Globus pallidus (tissue), 1 donor: ENCODE results near the gene SIRT3.

Source experiments
- DNase-seq: peaks from one replicate; pipeline ENCODE4 v3.0.0-alpha.2; 2015; ENCODE audit warnings: low spot score

Gene SIRT3

GRCh38 chr11:235997-236773 lies at the start of gene SIRT3:
Gene SIRT3 (minus strand): TSS chr11:236342. CDS start chr11:236328, 14 bp downstream.
- peak; percentile 67 for DNase-seq

- DNase-seq: no peak
Observed at GRCh38 chr11:285894-286220, 49.7 kb upstream of the SIRT3 start.

GRCh38 chr11:285021-285893 lies 49.1 kb upstream of the SIRT3 start:
- DNase-seq: no peak

- no peak for DNase-seq
Observed at GRCh38 chr11:284105-285020, 48.2 kb upstream of the SIRT3 start.

GRCh38 chr11:283405-284104 lies 47.4 kb upstream of the SIRT3 start:
- no peak for DNase-seq

- no peak for DNase-seq
Observed at GRCh38 chr11:282630-283360, 46.7 kb upstream of the SIRT3 start.

- DNase-seq: no peak
Observed at GRCh38 chr11:282171-282570, 46.0 kb upstream of the SIRT3 start.

GRCh38 chr11:281486-282161 lies 45.5 kb upstream of the SIRT3 start:
- no peak for DNase-seq

GRCh38 chr11:280706-281485 lies 44.8 kb upstream of the SIRT3 start:
- DNase-seq: no peak

- DNase-seq: no peak
Observed at GRCh38 chr11:279966-280705, 44.0 kb upstream of the SIRT3 start.

- DNase-seq: no peak
Observed at GRCh38 chr11:279040-279965, 43.2 kb upstream of the SIRT3 start.

- DNase-seq: no peak
Observed at GRCh38 chr11:278001-278951, 42.1 kb upstream of the SIRT3 start, which contains the start of gene NLRP6. Gene NLRP6 (plus strand): TSS chr11:278407. CDS start chr11:278570, 163 bp downstream.

- DNase-seq: no peak
Observed at GRCh38 chr11:276219-276618, 40.1 kb upstream of the SIRT3 start.

- DNase-seq: no peak
Observed at GRCh38 chr11:272931-273198, 36.7 kb upstream of the SIRT3 start.

- no peak for DNase-seq
Observed at GRCh38 chr11:272195-272930, 36.2 kb upstream of the SIRT3 start.

GRCh38 chr11:271319-271715 lies 35.2 kb upstream of the SIRT3 start:
- no peak for DNase-seq
